Epithelial cell of esophagus (primary cell): ENCODE measurements around the gene NDUFA1.

Experiments
- DNase-seq: peaks from one replicate; pipeline ENCODE4 v3.0.0; 2010; ENCODE audit warnings: low read depth
- H3K4me3 ChIP-seq: 2 replicates; pipeline ENCODE4 v1.5.1; 2011; ENCODE audit warnings: mild to moderate bottlenecking, low read length, control low read depth
- TF ChIP-seq, protein P1 (sequence below): IDR thresholded peaks from 2 replicates; pipeline ENCODE4 v1.5.1; 2011; ENCODE audit warnings: low read depth, mild to moderate bottlenecking, low read length, control low read depth, inconsistent platforms; ENCODE audit not compliant: insufficient read depth; ENCODE audit errors: missing control alignments

The NDUFA1 gene

DNA sequence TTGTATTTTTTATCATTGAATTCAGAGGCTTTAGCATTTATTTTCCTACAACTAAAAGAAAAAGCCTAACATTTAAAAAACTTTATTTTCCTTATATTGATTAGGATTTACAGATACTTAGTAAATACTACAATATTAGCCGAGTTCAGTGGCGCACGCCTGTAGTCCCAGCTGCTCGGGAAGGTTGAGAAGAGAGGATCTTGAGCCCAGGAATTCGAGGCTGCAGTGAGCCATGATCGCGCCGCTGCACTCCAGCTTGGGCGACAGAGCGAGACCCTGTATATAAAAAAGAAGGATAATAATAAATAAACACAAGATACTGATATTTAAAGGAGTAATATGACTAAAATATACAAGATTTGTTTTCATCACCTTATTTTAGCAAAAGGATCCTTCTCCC, 18.2 kb upstream of the NDUFA1 start:
- peak; percentile 0 for DNase-seq
- TF ChIP-seq, protein P1, sequence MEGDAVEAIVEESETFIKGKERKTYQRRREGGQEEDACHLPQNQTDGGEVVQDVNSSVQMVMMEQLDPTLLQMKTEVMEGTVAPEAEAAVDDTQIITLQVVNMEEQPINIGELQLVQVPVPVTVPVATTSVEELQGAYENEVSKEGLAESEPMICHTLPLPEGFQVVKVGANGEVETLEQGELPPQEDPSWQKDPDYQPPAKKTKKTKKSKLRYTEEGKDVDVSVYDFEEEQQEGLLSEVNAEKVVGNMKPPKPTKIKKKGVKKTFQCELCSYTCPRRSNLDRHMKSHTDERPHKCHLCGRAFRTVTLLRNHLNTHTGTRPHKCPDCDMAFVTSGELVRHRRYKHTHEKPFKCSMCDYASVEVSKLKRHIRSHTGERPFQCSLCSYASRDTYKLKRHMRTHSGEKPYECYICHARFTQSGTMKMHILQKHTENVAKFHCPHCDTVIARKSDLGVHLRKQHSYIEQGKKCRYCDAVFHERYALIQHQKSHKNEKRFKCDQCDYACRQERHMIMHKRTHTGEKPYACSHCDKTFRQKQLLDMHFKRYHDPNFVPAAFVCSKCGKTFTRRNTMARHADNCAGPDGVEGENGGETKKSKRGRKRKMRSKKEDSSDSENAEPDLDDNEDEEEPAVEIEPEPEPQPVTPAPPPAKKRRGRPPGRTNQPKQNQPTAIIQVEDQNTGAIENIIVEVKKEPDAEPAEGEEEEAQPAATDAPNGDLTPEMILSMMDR = no peak
- peak overlapping the region; percentile 74 for H3K4me3 ChIP-seq

DNA sequence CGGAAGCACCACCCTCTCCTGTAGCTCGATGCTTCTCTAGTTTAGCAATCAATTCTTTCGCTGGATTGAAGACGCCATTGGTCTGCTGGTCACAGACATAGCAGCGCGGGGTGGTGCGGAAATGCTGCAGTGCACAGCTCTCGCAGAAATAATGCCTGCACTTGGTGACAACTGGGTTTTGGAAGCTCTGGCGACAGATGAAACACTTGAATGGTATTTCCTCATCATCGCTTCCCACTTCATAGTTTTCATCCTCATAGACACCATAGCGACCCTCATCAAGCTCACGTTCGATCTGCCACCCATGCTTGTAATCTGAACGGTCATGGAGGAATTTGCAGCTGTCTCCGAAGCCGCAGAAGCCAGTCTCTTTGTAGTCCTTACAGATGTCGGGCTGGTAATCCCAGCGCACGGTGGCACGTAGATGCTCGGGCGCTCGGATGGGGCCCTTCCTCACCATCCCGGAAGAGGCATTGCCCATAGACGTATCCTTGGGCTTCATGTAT, 953 bp upstream of the NDUFA1 start:
- DNase-seq = peak; percentile 24
- TF ChIP-seq, protein P1 = no peak
- H3K4me3 ChIP-seq = peak overlapping the region; percentile 75

DNA sequence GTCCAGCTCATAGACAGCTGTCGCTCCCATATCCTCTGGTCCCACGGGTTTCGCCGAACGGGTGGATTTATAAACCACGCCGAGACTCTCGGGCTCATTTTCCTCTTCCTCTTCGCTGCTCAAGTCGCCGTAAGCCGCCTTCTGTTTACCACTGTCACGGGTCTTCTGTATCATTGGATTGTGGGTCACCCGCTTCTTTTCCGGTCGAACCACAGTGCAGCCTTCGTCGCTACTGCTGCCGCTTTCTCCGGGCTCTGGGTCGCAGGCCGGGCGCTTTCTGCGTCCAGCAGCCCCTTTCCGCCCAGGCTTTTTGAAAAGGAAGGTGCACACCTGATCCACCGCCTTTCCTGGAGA, 410 bp upstream of the NDUFA1 start:
- TF ChIP-seq, protein P1 = no peak
- no peak for DNase-seq
- H3K4me3 ChIP-seq = peak overlapping the region; percentile 75

DNA sequence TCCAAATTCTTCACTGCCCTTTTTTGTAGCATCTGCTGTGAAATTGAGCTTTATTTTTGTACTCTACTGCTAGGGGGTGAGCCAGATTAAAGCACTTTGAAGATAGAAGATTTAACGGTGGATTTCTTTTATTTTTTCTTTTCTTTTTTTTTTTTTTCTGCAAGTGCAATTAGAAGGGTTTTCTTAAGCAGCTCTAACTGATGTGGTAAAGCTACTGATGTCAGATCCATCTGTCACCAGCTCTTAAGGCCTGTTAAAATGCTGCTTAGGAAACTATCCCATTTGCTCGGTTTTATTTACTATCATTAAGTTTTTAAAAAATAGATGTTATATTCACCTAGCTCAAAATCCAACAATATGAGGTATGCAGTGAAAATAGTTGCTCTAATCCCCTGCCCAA, 7.1 kb downstream of the NDUFA1 start:
- DNase-seq = no peak
- H3K4me3 ChIP-seq = no peak overlapping the region
- TF ChIP-seq, protein P1 = no peak

DNA sequence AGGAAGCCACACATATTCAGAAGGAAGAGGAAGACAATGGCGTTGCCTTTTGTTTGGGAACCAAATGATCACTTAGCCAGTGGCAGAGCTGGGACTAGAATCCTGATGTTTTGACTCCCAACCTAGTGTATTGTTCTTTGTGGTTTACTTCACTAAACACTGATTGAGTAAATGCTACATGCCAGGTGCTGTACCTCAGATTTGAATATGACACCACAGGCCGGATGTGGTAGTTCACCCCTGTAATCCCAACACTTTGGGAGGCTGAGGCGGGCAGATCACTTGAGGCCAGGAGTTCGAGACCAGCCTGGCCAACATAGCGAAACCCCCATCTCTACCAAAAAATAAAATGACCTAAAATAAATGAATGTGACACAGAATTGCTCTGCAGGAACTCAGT, 8.4 kb downstream of the NDUFA1 start:
- no peak for DNase-seq

DNA sequence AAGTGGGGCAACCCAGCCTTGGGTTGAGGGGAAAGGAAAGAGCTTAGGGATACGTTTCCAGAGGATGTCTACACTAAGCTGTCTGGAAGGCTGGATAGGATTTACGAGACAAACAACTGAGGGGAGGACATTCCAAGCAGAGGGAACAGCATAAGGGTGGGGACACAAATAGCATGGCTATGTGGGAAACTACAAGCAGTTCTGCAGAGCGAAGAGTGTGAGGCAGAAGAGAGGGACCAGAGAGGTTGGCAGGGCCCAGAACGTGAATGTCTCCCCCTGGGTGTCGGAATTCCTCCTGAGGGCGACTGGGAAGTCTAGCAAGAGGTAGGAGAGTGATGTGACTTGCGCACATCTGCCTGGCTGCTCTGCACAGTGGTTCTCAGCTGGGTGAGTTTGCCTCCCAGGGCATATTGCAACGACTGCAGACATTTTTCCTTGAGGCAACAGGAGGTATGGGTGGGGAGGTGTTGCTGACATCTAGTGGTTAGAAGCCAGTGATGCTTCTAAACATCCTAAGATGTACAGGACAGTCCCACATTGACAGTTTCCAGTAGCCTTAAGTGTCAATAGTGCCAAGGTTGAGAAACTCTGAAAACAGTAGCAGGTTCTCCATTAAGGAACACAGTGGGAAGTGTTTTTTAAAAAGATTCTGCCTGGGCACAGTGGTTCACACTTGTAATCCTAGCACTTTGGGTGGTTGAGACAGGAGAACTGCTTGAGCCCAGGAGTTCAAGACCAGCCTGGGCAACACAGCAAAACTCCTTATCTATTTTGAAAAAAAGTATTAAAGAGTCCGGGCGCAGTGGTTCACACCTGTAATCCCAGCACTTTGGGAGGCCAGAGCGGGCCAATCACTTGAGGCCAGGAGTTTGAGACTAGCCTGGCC, 9.2 kb downstream of the NDUFA1 start:
- H3K4me3 ChIP-seq = no peak overlapping the region
- DNase-seq = peak; percentile 61
- TF ChIP-seq, protein P1 = peak; percentile 73

More for the DNA sequence above, 8.4 kb downstream of the NDUFA1 start:
- no peak overlapping the region for H3K4me3 ChIP-seq
- TF ChIP-seq, protein P1 = no peak
